ENCODE data around the gene LRRC37A3.

- TF ChIP-seq CTCF (IDR thresholded peaks at IDR 0.05) (no peak), EZH2 (IDR thresholded peaks at IDR 0.05) (no peak), EZH2phosphoT487 (IDR thresholded peaks at IDR 0.05) (no peak)
These were observed 21.8 kb upstream of the LRRC37A3 start for GRCh38 chr17:64941045-64941444.
